Sigmoid colon (tissue), 7 donors: Measurements from ENCODE around the gene TIMM9. TPM values are rescaled to one million over a fixed set of nuclear protein-coding genes. Genes with fewer than 3 reads are reported as not detected.

Experiments
- DNase-seq: peaks from one replicate; pipeline ENCODE4 v3.0.0-alpha.2; 2019
- H3K27ac ChIP-seq, 4 donors: fragments of 200-600 bp; sonication (generic); one replicate each; pipeline ENCODE4 v1.5.1; 2016 to 2019; ENCODE audit warnings: mild to moderate bottlenecking in 1 of 4
- H3K27me3 ChIP-seq, 3 donors: fragments of 200-600 bp; sonication (generic); one replicate each; pipeline ENCODE4 v1.5.1; 2019; ENCODE audit warnings: mild to moderate bottlenecking in 1 of 3
- H3K36me3 ChIP-seq, 4 donors: fragments of 200-600 bp; sonication (generic); one replicate each; pipeline ENCODE4 v1.5.1; 2016 to 2019
- H3K4me1 ChIP-seq, 4 donors: fragments of 200-600 bp; sonication (generic); one replicate each; pipeline ENCODE4 v1.5.1; 2017 to 2019
- H3K4me3 ChIP-seq, 4 donors: fragments of 200-600 bp; sonication (generic); one replicate each; pipeline ENCODE4 v1.5.1; 2017 to 2019; ENCODE audit warnings: mild to moderate bottlenecking in 2 of 4, moderate library complexity in 1 of 4
- H3K9me3 ChIP-seq, 4 donors: fragments of 200-600 bp in 3 of 4; sonication (generic) in 3 of 4; one replicate each; pipeline versions ENCODE4 v1.5.1 to v1.6.1; 2013 to 2019
- CTCF ChIP-seq, 4 experiments: fragments of 450-650 bp in 3 of 4; fragments of 200-600 bp in 1 of 4; IDR thresholded peaks; one replicate each; pipeline ENCODE4 v1.5.1; 2016 to 2019; ENCODE audit warnings: antibody characterized with exemption in 4 of 4, mild to moderate bottlenecking in 3 of 4, moderate library complexity in 2 of 4
- EP300 ChIP-seq, 4 donors: sonication (generic); formaldehyde crosslinking; IDR thresholded peaks; one replicate each; pipeline ENCODE4 v1.6.1; 2017; ENCODE audit warnings: antibody characterized with exemption in 4 of 4
- POLR2A ChIP-seq, 2 donors: fragments of 450-650 bp; IDR thresholded peaks; one replicate each; pipeline ENCODE4 v1.6.1; 2016; ENCODE audit warnings: antibody characterized with exemption in 2 of 2, mild to moderate bottlenecking in 2 of 2, moderate library complexity in 2 of 2
- POLR2AphosphoS5 ChIP-seq, 4 donors: sonication (generic); formaldehyde crosslinking; IDR thresholded peaks; one replicate each; pipeline ENCODE4 v1.6.1; 2017; ENCODE audit warnings: antibody characterized with exemption in 4 of 4
- WGBS, 2 donors: extraction: QIAGEN DNeasy Blood & Tissue Kit; methylation state at CpG; one replicate each; pipeline ENCODE4 v1.1.7; 2013; 5-methylcytosine and 5-hydroxymethylcytosine counted together
- intact Hi-C: fragments of 100-400 bp; cut with DNase I; formaldehyde crosslinking; loops from one replicate; pipeline ENCODE4 v1.15.1; 2023
- polyA plus RNA-seq, 3 donors: library from polyadenylated mRNA; stranded (reverse); fragments of 200-250 nt; gene quantifications; one replicate each; pipeline ENCODE4 v1.2.3, GENCODE V29; 2013
- total RNA-seq, 4 donors: library from RNA; depleted of rRNA; stranded (reverse); fragments of >200 nt; gene quantifications; one replicate each; pipeline ENCODE4 v1.1.0, GENCODE V29; 2016
- donor health status: healthy with polysubstance abuse.
- donor health status: Bipolar disorder and iron deficiency.
- donor health status: healthy.

The TIMM9 gene
- total and polyA plus RNA-seq, 7 donors: 36.3 to 130 (median 70.3) TPM

GRCh38 chr14:58408681-58409215 lies 18.6 kb downstream of the TIMM9 start:
- DNase-seq: no peak
- Histone ChIP-seq H3K27ac (no peak overlapping the region), H3K36me3 (peaks cover 14 to 57% (median 24%) of the 10 kb centered on the region in 4 donors), H3K27me3 (no peaks in the 10 kb centered on the region), H3K9me3 (no peaks in the 10 kb centered on the region), H3K4me3 (no peak overlapping the region), H3K4me1 (no peaks in the 10 kb centered on the region)
- intact Hi-C loops: no loop called here
- no peak for TF ChIP-seq CTCF (IDR thresholded peaks at IDR 0.05)
- TF ChIP-seq POLR2AphosphoS5 (IDR thresholded peaks at IDR 0.05): no peak
- TF ChIP-seq EP300 (IDR thresholded peaks at IDR 0.05): no peak
- no peak for TF ChIP-seq POLR2A (IDR thresholded peaks at IDR 0.05)
- WGBS, 2 donors: 94 to 96% methylated on average over 3 of the region's 3 CpGs

- intact Hi-C loops: no loop called here
- no peak overlapping the region for H3K27ac ChIP-seq
These were observed 25.7 kb downstream of the TIMM9 start for GRCh38 chr14:58401587-58401986.

GRCh38 chr14:58398895-58399294 lies 28.4 kb downstream of the TIMM9 start:
- Histone ChIP-seq H3K36me3 (no peaks in the 10 kb centered on the region), H3K27ac (no peak overlapping the region), H3K4me1 (peaks cover 0 to 14% (median 5%) of the 10 kb centered on the region in 4 donors), H3K9me3 (no peaks in the 10 kb centered on the region), H3K4me3 (no peak overlapping the region), H3K27me3 (no peaks in the 10 kb centered on the region)
- TF ChIP-seq CTCF (IDR thresholded peaks at IDR 0.05) (no peak), EP300 (IDR thresholded peaks at IDR 0.05) (no peak), POLR2A (IDR thresholded peaks at IDR 0.05) (no peak), POLR2AphosphoS5 (IDR thresholded peaks at IDR 0.05) (no peak)
- intact Hi-C loops: loop anchor here (5.0 kb wide), 1 partner anchor 292 kb away; no protein-coding TSS in a partner anchor
- DNase-seq: no peak
- WGBS, 2 donors: 95 to 96% methylated on average over 3 of the region's 3 CpGs

More at GRCh38 chr14:58401587-58401986, 25.7 kb downstream of the TIMM9 start:
- Histone ChIP-seq H3K36me3 (no peaks in the 10 kb centered on the region), H3K27me3 (no peaks in the 10 kb centered on the region), H3K4me1 (peaks cover 0 to under 1% (median 0%) of the 10 kb centered on the region in 4 donors), H3K9me3 (no peaks in the 10 kb centered on the region), H3K4me3 (no peak overlapping the region)
- no peak for TF ChIP-seq POLR2A (IDR thresholded peaks at IDR 0.05)
- no peak for TF ChIP-seq EP300 (IDR thresholded peaks at IDR 0.05)
- TF ChIP-seq POLR2AphosphoS5 (IDR thresholded peaks at IDR 0.05): no peak
- 93% methylated on average over 3 of the region's 3 CpGs for WGBS, 2 donors
- DNase-seq: no peak

- TF ChIP-seq POLR2AphosphoS5 (IDR thresholded peaks at IDR 0.05) (no peak), CTCF (IDR thresholded peaks at IDR 0.05) (no peak), POLR2A (IDR thresholded peaks at IDR 0.05) (no peak), EP300 (IDR thresholded peaks at IDR 0.05) (no peak)
- no peaks in the 10 kb centered on the region for H3K36me3 ChIP-seq
- H3K27me3 ChIP-seq: no peaks in the 10 kb centered on the region
- no peak for DNase-seq
- H3K4me1 ChIP-seq: peaks cover 0 to 14% (median 5%) of the 10 kb centered on the region in 4 donors
- intact Hi-C loops: loop anchor here (5.0 kb wide), 1 partner anchor 291 kb away; no protein-coding TSS in a partner anchor
- H3K9me3 ChIP-seq: no peaks in the 10 kb centered on the region
- no peak overlapping the region for H3K4me3 ChIP-seq
- H3K27ac ChIP-seq: no peak overlapping the region
These were observed 28.8 kb downstream of the TIMM9 start for GRCh38 chr14:58398495-58398894.

GRCh38 chr14:58397156-58397555 lies 30.2 kb downstream of the TIMM9 start:
- TF ChIP-seq POLR2AphosphoS5 (IDR thresholded peaks at IDR 0.05) (no peak), EP300 (IDR thresholded peaks at IDR 0.05) (no peak), POLR2A (IDR thresholded peaks at IDR 0.05) (no peak), CTCF (IDR thresholded peaks at IDR 0.05) (no peak)
- no peak for DNase-seq
- peaks cover 0 to 14% (median 5%) of the 10 kb centered on the region in 4 donors for H3K4me1 ChIP-seq
- H3K4me3 ChIP-seq: no peak overlapping the region
- H3K27ac ChIP-seq: no peak overlapping the region
- no peaks in the 10 kb centered on the region for H3K9me3 ChIP-seq
- no peaks in the 10 kb centered on the region for H3K36me3 ChIP-seq
- intact Hi-C loops: loop anchor here (5.0 kb wide), 1 partner anchor 290 kb away; no protein-coding TSS in a partner anchor
- H3K27me3 ChIP-seq: no peaks in the 10 kb centered on the region
- WGBS, 2 donors: 94% methylated on average over 6 of the region's 6 CpGs
